ENCODE measurements around the gene LCT. TPM values are rescaled to one million over a fixed set of nuclear protein-coding genes. Genes with fewer than 3 reads are reported as not detected.

Gene LCT
- total and polyA plus RNA-seq, 2 experiments from 2014 or later, result not detected

GRCh38 chr2:135820003-135820618 is 16.9 kb downstream of the LCT start (continued):
- no peak for TF ChIP-seq ZNF114 (CRISPR knock-in tag; IDR thresholded peaks at IDR 0.05)
- no peak for TF ChIP-seq NANOG (IDR thresholded peaks at IDR 0.05; ENCODE audit: borderline replicate concordance)
- TF ChIP-seq EZH2phosphoT487 (IDR thresholded peaks at IDR 0.05; ENCODE audit: unreplicated experiment), result no peak
- no peak for TF ChIP-seq REST (IDR thresholded peaks at IDR 0.05; ENCODE audit: unreplicated experiment)

- TF ChIP-seq CTCF (conservative IDR thresholded peaks at IDR 0.05; ENCODE audit: low read depth in 2 of 2) (peak; percentile 65 to 82), REST (IDR thresholded peaks at IDR 0.05; ENCODE audit: unreplicated experiment) (no peak)
- Histone ChIP-seq H3K27ac (ENCODE audit: low read depth) (no peak overlapping the region), H3F3A (replicated peaks; ENCODE audit: low read depth) (no peaks in the 10 kb centered on the region), H3K36me3 (ENCODE audit: insufficient read depth) (no peaks in the 10 kb centered on the region), H3K27me3 (ENCODE audit: insufficient read depth) (no peaks in the 10 kb centered on the region), H4K20me1 (replicated peaks; ENCODE audit: insufficient read depth) (no peaks in the 10 kb centered on the region), H3K4me2 (no peak overlapping the region), H3K4me1 (ENCODE audit: insufficient read depth) (no peaks in the 10 kb centered on the region), H2AFZ (peak overlapping the region; percentile 1; the same call in 1 of the 2 replicates), H3K9me2 (ENCODE audit: insufficient read depth) (peaks cover 2% of the 10 kb centered on the region; the same call in 1 of the 2 replicates), H3K4me3 (no peak overlapping the region), H3K79me2 (replicated peaks; ENCODE audit: insufficient read depth) (no peaks in the 10 kb centered on the region)
- Mint-ChIP-seq H3K27ac (no peak overlapping the region), H3K27me3 (ENCODE audit: insufficient read depth, low read depth, poor library complexity) (peaks cover 2% of the 10 kb centered on the region), H3K36me3 (ENCODE audit: low read depth) (no peaks in the 10 kb centered on the region; the same call in 2 of the 3 replicates), H3K4me1 (no peaks in the 10 kb centered on the region), H3K9me3 (peaks cover 15% of the 10 kb centered on the region; the same call in 2 of the 3 replicates), H3K4me3 (no peak overlapping the region)
- ATAC-seq (peak; percentile 91), DNase-seq (ENCODE audit: low spot score) (peak; percentile 71)
Observed at GRCh38 chr2:135818937-135819610, 17.9 kb downstream of the LCT start.

Measured in GM23338 (cell line).